Measurements from ENCODE around the gene UGT1A5.

UGT1A5 gene

DNA sequence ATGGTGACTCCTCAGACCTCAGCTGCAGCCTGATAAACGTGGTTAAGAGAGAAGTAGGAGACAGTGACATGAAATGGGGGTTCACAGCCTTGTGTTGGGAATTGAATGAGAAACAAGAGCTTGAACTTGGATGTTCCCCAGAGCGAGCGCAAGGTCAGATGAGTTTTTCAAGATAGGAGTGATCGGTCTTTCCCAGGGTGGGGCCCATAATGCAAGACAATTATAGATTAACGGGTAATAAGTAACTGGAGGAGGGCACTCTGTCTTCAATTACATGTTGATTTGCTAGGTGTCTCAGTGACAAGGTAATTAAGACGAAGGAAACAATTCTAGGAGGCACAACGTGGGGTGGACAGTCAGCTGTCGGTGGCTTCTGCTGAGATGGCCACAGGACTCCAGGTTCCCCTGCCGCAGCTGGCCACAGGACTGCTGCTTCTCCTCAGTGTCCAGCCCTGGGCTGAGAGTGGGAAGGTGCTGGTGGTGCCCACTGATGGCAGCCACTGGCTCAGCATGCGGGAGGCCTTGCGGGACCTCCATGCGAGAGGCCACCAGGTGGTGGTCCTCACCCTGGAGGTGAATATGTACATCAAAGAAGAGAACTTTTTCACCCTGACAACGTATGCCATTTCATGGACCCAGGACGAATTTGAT is at the start of gene UGT1A5:
TSS of gene UGT1A5 (plus strand) at position 297 of the 651 bp plus-strand sequence. CDS start at position 382, 85 bp downstream.
- Mint-ChIP-seq H3K27ac (no peak within 1 kb of the TSS), H3K4me3 (no peak within 1 kb of the TSS), H3K4me1 (ENCODE audit: low read depth) (no peaks in the 10 kb centered on the region), H3K9me3 (ENCODE audit: low read depth) (no peaks in the 10 kb centered on the region), H3K36me3 (no peaks in the 10 kb centered on the region), H3K27me3 (peaks cover 10% of the 10 kb centered on the region)

DNA sequence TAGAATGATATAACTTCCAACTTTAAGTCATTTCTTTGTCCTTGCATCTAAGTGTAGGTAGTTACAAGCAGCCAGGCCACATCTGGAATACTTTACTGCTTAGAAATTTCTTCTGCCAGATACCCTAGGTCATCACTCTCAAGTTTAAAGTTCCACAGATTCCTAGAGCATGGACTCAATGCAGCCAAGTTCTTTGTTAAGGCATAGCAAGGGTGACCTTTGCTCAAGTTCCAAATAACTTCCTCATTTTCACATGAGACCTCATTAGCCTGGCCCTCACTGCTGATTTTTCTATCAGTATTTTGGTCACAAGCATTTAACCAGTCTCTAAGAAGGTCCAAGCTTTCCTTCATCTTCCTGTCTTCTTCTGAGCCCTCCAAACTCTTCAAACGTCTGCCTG is 48.8 kb upstream of the UGT1A5 start:
- H3K4me3 Mint-ChIP-seq, result no peak overlapping the region
- peaks cover 23% of the 10 kb centered on the region for H3K27me3 Mint-ChIP-seq
- peaks cover 5% of the 10 kb centered on the region for H3K36me3 Mint-ChIP-seq
- H3K9me3 Mint-ChIP-seq (ENCODE audit: low read depth), result peaks cover 6% of the 10 kb centered on the region
- H3K4me1 Mint-ChIP-seq (ENCODE audit: low read depth), result no peaks in the 10 kb centered on the region
- H3K27ac Mint-ChIP-seq, result no peak overlapping the region

DNA sequence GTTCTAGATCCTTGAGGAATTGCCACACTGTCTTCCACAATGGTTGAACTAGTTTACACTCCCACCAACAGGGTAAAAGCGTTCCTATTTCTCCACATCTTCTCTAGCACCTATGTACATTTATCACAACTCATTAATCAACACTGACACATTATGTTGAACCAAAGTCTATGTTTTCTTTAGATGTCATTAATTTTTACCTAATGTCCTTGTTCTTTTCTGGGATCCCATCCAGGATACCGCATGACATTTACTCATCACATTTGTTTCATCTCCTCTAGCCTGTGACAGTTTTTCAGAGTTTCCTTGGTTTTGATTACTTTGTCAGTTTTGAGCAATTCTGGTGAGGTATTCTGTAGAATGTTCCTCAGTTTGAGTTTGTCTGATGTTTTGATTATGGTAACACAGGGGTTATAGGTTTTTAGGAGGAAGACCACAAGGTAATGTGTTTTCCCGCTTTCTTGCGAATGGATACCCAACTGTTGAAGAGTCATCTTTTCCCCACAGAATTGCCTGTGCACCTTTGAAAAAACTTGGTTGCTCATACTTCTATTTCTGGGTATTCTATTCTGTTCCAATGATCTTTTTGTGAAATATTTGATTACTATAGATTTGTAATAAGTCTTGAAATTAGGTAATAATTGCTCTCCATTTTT is 44.0 kb upstream of the UGT1A5 start:
- H3K36me3 Mint-ChIP-seq, result peaks cover 6% of the 10 kb centered on the region
- peaks cover 6% of the 10 kb centered on the region for H3K9me3 Mint-ChIP-seq (ENCODE audit: low read depth)
- no peak overlapping the region for H3K27ac Mint-ChIP-seq
- H3K4me3 Mint-ChIP-seq, result no peak overlapping the region
- peaks cover 23% of the 10 kb centered on the region for H3K27me3 Mint-ChIP-seq
- H3K4me1 Mint-ChIP-seq (ENCODE audit: low read depth), result no peaks in the 10 kb centered on the region

DNA sequence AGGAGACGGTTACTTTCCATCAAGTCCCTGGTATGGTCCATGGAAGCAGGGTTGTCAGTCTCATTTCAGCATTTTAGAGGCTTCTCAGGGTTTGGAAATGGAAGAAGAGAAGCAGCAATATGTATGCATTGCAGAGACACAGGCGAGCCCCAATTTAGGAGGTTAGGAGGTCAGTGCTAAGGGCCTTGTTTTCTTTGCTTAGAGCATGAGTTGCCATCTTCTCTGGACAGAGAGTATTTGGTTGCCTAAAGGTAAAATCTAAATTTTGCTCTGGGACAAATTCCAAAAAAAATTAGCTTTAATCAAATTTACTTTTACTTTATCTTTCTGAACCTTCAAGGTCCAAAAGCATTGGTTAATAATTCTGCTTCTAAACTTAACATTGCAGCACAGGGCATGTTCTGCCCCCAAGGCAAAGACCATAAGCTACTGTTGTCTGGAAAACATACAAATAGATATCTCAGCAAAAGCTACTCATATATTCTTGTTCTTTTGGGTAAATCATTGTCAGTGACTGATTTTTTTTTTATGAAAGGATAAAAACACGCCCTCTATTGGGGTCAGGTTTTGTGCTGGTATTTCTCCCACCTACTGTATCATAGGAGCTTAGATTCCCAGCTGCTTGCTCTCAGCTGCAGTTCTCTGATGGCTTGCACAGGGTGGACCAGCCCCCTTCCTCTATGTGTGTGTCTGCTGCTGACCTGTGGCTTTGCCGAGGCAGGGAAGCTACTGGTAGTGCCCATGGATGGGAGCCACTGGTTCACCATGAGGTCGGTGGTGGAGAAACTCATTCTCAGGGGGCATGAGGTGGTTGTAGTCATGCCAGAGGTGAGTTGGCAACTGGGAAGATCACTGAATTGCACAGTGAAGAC is 41.2 kb upstream of the UGT1A5 start, which contains the start of gene UGT1A9:
TSS of gene UGT1A9 (plus strand) at position 609 of the 872 bp plus-strand sequence. CDS start at position 646, 37 bp downstream.
- H3K9me3 Mint-ChIP-seq (ENCODE audit: low read depth), result no peaks in the 10 kb centered on the region
- H3K27ac Mint-ChIP-seq, result no peak within 1 kb of the TSS
- H3K4me1 Mint-ChIP-seq (ENCODE audit: low read depth), result no peaks in the 10 kb centered on the region
- H3K27me3 Mint-ChIP-seq, result peaks cover 18% of the 10 kb centered on the region
- peaks cover 6% of the 10 kb centered on the region for H3K36me3 Mint-ChIP-seq
- no peak within 1 kb of the TSS for H3K4me3 Mint-ChIP-seq

DNA sequence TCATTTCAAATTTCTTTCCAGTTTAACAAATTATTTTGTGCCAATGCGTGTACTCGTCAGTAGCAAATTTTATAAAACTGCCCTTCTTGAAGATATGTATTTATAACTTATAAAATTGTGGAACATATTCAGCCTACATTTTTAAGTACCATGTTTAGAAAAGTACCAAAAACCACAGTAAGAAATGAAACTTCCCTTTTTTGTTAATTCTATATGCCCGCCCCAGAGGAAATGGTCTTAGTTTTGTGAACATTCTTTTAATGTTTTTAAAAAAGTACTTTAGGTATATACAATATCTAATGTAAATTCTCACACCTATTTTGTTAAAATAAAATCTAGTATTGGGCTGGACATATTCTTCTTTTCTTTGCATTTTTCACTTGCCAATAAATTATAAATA is 39.8 kb upstream of the UGT1A5 start:
- H3K27me3 Mint-ChIP-seq, result peaks cover 20% of the 10 kb centered on the region

DNA sequence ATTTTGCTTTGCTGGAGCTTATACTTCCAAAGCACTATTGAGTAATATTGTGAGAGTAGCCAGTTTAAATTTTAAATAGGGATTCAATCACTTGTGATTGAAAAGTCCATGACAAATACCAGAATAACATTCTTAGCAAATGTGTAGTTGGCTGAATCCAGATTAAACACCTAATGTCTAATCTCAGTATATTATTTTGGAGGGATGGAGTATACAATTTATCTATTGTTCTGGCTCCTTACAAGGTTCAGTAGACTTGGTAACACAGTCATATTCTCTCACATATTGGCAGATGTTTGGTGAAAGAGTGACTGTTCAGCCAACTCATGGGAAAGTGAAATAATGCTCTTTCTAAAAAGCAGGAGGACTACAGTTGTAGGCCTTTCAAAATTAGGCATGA is 38.8 kb upstream of the UGT1A5 start:
- H3K9me3 Mint-ChIP-seq (ENCODE audit: low read depth), result no peaks in the 10 kb centered on the region
- peaks cover 17% of the 10 kb centered on the region for H3K27me3 Mint-ChIP-seq
- no peak overlapping the region for H3K27ac Mint-ChIP-seq
- peaks cover 3% of the 10 kb centered on the region for H3K36me3 Mint-ChIP-seq
- H3K4me3 Mint-ChIP-seq, result no peak overlapping the region
- H3K4me1 Mint-ChIP-seq (ENCODE audit: low read depth), result no peaks in the 10 kb centered on the region

More for the DNA sequence above, 39.8 kb upstream of the UGT1A5 start:
- Mint-ChIP-seq H3K4me3 (no peak overlapping the region), H3K27ac (no peak overlapping the region), H3K9me3 (ENCODE audit: low read depth) (no peaks in the 10 kb centered on the region), H3K36me3 (peaks cover 6% of the 10 kb centered on the region), H3K4me1 (ENCODE audit: low read depth) (no peaks in the 10 kb centered on the region)

DNA sequence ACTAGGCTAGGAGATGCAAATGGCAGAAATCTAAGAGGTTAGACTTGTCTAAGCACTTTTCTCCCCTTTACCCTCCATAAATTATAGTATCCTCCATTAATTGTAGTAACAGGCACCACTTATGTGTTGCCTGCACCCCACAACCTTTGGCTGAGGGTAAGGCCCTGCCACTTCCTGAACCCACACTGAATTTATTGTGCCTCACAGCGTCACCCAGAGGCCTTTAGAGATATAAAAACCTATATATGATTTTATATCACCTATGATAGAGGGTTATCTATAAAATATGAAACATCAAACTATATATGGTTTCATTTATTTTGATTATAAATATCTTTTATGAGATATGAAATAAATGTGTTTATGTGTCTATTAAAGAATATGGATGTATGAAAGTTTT is 38.4 kb upstream of the UGT1A5 start:
- Mint-ChIP-seq H3K9me3 (ENCODE audit: low read depth) (no peaks in the 10 kb centered on the region), H3K4me1 (ENCODE audit: low read depth) (no peaks in the 10 kb centered on the region), H3K4me3 (no peak overlapping the region), H3K27ac (no peak overlapping the region), H3K27me3 (peaks cover 17% of the 10 kb centered on the region), H3K36me3 (peaks cover 3% of the 10 kb centered on the region)

DNA sequence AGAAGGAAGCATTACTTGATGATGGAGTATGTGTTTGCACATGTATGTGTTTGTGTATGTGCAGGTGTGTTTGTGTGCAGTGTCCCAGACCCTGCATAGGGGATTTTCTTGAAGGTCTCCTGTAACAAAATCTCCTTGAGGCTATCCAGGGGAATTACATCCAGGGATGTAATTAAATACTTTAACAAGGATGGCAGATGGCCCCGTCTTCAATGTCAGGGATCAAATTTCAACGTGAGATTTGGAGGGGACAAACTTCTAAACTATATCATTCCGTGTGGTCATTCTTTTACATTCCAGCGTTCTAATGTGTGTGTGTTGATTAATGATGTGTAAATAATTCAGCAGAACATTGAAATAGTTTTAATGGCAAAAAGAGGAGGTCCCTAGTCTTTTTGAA is 37.7 kb upstream of the UGT1A5 start:
- H3K9me3 Mint-ChIP-seq (ENCODE audit: low read depth), result no peaks in the 10 kb centered on the region
- H3K4me3 Mint-ChIP-seq, result no peak overlapping the region
- H3K27me3 Mint-ChIP-seq, result peaks cover 17% of the 10 kb centered on the region
- H3K36me3 Mint-ChIP-seq, result peaks cover 3% of the 10 kb centered on the region
- H3K4me1 Mint-ChIP-seq (ENCODE audit: low read depth), result no peaks in the 10 kb centered on the region
- H3K27ac Mint-ChIP-seq, result no peak overlapping the region

DNA sequence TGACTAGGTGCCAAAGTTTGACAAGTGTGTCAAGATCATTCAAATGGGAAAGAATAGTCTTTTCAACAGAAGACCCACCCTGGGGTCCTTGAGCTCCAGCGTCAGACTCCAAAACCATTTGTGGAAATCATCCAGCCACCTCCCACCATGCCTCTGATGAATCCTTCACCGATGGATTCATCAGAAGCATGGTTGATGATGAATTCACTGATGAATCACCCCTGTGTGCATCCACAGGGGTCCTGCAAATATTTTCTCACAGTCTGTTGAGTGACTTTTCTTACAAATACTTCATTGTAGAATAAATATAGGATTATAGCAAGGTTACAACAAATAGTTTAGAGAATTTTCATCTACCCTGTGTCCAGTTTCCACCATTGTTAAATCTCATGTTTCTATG is 36.7 kb upstream of the UGT1A5 start:
- Mint-ChIP-seq H3K4me3 (no peak overlapping the region), H3K27ac (no peak overlapping the region)

DNA sequence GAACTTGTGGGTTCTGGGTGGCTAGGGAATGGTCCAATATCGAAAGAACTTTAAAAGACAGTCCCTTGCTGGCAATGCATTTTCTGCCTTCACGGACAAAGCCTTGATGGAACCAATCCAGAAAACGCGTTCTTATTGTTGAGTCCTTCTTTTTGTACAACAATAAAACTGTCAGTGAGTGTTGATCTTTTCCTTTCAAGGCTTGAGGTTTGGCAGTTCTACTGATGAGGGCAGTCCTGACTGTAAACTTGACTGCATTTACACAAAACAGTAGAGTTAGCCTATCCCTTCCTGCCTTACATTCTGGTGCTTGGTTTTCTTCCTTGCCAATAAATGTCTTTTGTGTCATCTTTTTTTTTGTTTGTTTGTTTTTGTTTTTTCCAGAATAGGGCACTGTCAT is 33.5 kb upstream of the UGT1A5 start:
- Mint-ChIP-seq H3K27ac (no peak overlapping the region), H3K4me3 (no peak overlapping the region), H3K9me3 (ENCODE audit: low read depth) (no peaks in the 10 kb centered on the region), H3K4me1 (ENCODE audit: low read depth) (no peaks in the 10 kb centered on the region), H3K36me3 (no peaks in the 10 kb centered on the region), H3K27me3 (peaks cover 5% of the 10 kb centered on the region)

More for the DNA sequence above, 36.7 kb upstream of the UGT1A5 start:
- peaks cover 12% of the 10 kb centered on the region for H3K27me3 Mint-ChIP-seq
- H3K9me3 Mint-ChIP-seq (ENCODE audit: low read depth), result no peaks in the 10 kb centered on the region
- no peaks in the 10 kb centered on the region for H3K4me1 Mint-ChIP-seq (ENCODE audit: low read depth)
- H3K36me3 Mint-ChIP-seq, result no peaks in the 10 kb centered on the region

DNA sequence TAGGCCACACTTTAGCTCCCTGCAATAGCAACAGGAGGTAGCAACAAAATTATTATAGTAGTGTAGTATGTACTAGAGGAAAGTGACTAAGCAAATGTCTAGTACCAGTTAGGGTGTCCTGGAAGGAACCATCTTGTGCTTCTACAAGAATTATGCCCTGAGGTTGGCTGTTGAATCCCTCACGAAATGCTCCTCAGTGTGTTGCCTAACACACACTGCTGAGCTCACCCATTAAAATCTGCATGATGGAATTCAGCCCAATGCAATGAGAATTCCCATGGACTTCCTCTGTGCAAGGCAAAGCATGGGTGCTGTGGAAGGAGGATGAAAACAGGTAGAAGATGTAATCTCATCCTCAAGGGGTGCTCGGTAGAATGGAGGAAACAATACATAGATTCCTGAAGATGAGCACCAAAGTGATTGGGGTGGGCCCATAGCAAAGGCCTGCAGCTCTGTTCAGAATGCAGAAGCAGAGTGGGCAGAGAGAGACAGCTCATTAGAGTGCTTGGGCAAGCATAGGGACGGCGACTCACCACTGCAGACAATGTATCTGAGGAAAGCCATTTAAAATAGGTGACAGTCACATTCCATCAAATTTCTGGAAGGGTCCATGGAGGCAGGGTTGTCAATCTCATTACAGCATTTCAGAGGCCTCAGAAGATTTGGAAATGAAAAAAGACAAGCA is 32.2 kb upstream of the UGT1A5 start:
- Mint-ChIP-seq H3K27ac (no peak overlapping the region), H3K9me3 (ENCODE audit: low read depth) (no peaks in the 10 kb centered on the region), H3K4me1 (ENCODE audit: low read depth) (no peaks in the 10 kb centered on the region), H3K4me3 (no peak overlapping the region), H3K36me3 (no peaks in the 10 kb centered on the region), H3K27me3 (peaks cover 5% of the 10 kb centered on the region)

DNA sequence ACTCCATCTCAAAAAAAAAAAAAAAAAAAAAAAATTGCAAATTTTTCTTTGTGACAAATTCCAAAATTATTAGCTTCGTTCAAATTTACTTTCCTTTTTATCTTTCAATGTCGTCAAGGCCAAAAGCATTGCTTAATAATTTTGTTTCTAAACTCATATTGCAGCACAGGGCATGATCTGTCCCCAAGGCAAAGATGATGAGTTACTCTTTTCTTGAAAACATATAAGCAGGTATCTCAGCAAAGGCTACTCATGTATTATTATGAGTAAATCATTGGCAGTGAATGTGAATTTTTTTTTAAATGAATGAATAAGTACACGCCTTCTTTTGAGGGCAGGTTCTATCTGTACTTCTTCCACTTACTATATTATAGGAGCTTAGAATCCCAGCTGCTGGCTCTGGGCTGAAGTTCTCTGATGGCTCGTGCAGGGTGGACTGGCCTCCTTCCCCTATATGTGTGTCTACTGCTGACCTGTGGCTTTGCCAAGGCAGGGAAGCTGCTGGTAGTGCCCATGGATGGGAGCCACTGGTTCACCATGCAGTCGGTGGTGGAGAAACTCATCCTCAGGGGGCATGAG is 31.1 kb upstream of the UGT1A5 start, which contains the start of gene UGT1A7:
TSS of gene UGT1A7 (plus strand) at position 381 of the 579 bp plus-strand sequence. CDS start at position 418, 37 bp downstream.
- Mint-ChIP-seq H3K27me3 (peaks cover 3% of the 10 kb centered on the region), H3K27ac (no peak within 1 kb of the TSS), H3K4me3 (no peak within 1 kb of the TSS), H3K4me1 (ENCODE audit: low read depth) (no peaks in the 10 kb centered on the region), H3K9me3 (ENCODE audit: low read depth) (no peaks in the 10 kb centered on the region), H3K36me3 (no peaks in the 10 kb centered on the region)

DNA sequence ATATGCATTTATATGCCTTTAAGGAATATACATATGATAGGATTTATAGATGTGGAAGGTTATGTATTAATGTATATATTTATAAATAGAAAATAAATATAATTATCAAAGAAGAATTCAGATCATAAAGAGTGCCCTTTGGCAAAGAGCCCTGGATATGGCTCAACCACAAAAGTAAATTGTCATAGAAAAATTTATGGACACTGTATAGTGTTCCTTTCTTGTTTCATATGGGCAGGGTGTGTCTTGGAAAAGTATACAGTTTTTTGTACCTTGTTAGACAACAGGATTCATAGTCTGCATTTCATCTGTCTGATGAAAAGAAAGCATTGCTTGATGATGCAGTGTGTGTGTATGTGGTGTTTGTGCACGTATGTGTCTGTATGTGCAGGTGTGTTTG is 28.1 kb upstream of the UGT1A5 start:
- no peaks in the 10 kb centered on the region for H3K4me1 Mint-ChIP-seq (ENCODE audit: low read depth)
- no peaks in the 10 kb centered on the region for H3K36me3 Mint-ChIP-seq
- peaks cover 7% of the 10 kb centered on the region for H3K27me3 Mint-ChIP-seq
- H3K27ac Mint-ChIP-seq, result no peak overlapping the region
- no peaks in the 10 kb centered on the region for H3K9me3 Mint-ChIP-seq (ENCODE audit: low read depth)
- no peak overlapping the region for H3K4me3 Mint-ChIP-seq

DNA sequence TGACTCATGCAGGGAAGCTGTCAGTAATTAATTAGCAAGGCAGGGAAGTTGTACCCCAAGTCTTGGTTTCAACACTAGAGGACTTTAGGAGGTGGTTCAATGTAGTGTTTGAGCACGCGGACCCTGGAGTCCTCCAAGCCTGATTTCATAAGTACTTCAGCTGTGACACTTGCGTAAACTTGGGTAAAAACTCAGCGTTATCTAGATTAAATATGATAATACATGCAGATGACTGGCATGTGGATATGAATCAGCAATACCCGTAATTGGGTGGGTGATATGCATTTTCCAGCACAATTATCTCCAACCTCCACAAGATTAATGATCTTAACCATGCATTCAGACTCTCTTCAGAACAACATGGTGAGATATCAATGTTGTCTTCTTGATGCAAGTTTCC is 25.8 kb upstream of the UGT1A5 start:
- peaks cover 7% of the 10 kb centered on the region for H3K27me3 Mint-ChIP-seq
- no peaks in the 10 kb centered on the region for H3K36me3 Mint-ChIP-seq
- no peak overlapping the region for H3K27ac Mint-ChIP-seq
- no peaks in the 10 kb centered on the region for H3K4me1 Mint-ChIP-seq (ENCODE audit: low read depth)
- H3K4me3 Mint-ChIP-seq, result no peak overlapping the region
- H3K9me3 Mint-ChIP-seq (ENCODE audit: low read depth), result no peaks in the 10 kb centered on the region

Measured in activated naive CD8-positive, alpha-beta T cell (primary cell).